Immature natural killer cell (primary cell): ENCODE results near the gene AADACL4. TPM values are rescaled to one million over a fixed set of nuclear protein-coding genes. Genes with fewer than 3 reads are reported as not detected.

Experiments used
- DNase-seq, 3 donors: peaks; one replicate each; pipeline ENCODE4 v3.0.0; 2022; ENCODE audit warnings: mixed read lengths in 1 of 3
- H3K27ac Mint-ChIP-seq, 6 donors: one replicate each; pipeline ENCODE4 v1.8.0; 2020; ENCODE audit warnings: mixed read lengths in 6 of 6, mild to moderate bottlenecking in 5 of 6, inconsistent platforms in 4 of 6, moderate library complexity in 3 of 6
- H3K27me3 Mint-ChIP-seq, 3 donors: one replicate each; pipeline ENCODE4 v1.8.0; 2020 to 2021; ENCODE audit warnings: low read depth in 3 of 3, mild to moderate bottlenecking in 3 of 3, mixed read lengths in 3 of 3, moderate library complexity in 3 of 3, inconsistent platforms in 1 of 3
- H3K36me3 Mint-ChIP-seq, 3 donors: one replicate each; pipeline ENCODE4 v1.8.0; 2020; ENCODE audit warnings: mixed read lengths in 3 of 3, inconsistent platforms in 2 of 3, mild to moderate bottlenecking in 2 of 3
- H3K4me1 Mint-ChIP-seq, 2 donors: one replicate each; pipeline ENCODE4 v1.8.0; 2020; ENCODE audit warnings: inconsistent platforms in 2 of 2, mild to moderate bottlenecking in 2 of 2, mixed read lengths in 2 of 2, moderate library complexity in 1 of 2
- H3K4me3 Mint-ChIP-seq, 5 donors: one replicate each; pipeline ENCODE4 v1.8.0; 2020; ENCODE audit warnings: mild to moderate bottlenecking in 5 of 5, mixed read lengths in 5 of 5, inconsistent platforms in 3 of 5, moderate library complexity in 3 of 5
- H3K9me3 Mint-ChIP-seq, 6 donors: one replicate each; pipeline ENCODE4 v1.8.0; 2020; ENCODE audit warnings: mild to moderate bottlenecking in 6 of 6, mixed read lengths in 6 of 6, inconsistent platforms in 4 of 6, moderate library complexity in 3 of 6
- polyA plus RNA-seq, 3 donors: library from polyadenylated mRNA; unstranded; fragments of 300-500 nt; fragmentation: Illumina TruSeq; gene quantifications; one replicate each; pipeline ENCODE4 v1.2.3, GENCODE V29; 2021

AADACL4 gene
- polyA plus RNA-seq, 3 donors from 2014 or later: not detected

DNA sequence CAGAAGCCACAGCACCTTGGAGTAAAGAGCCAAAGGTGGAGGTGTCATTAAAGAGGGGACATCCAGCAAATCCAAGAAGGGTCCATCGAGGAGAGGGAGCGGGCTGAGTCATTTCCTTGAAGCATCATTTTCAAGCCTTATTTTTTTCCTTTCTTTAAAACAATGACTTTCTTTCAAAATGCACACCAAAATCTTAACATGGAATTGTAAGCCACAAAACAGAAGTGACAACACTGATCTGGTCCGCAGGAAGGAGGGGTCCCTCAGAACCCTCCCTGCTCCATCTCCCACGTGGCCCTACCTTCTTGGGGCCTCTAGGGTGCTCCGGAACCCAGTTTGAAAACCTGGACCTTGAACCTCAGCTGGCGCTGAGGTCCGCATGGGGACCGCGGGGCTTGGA lies 40.7 kb upstream of the AADACL4 start:
- Mint-ChIP-seq H3K4me1 (peaks cover 80 to 87% of the 10 kb centered on the region in 2 donors), H3K27ac (peak overlapping the region; percentile 83 to 95 (median 88)), H3K9me3 (no peaks in the 10 kb centered on the region), H3K4me3 (peak overlapping the region; percentile 65 to 85 (median 79)), H3K27me3 (peaks cover 4 to 5% (median 4%) of the 10 kb centered on the region in 3 donors), H3K36me3 (peaks cover 4 to 6% (median 5%) of the 10 kb centered on the region in 3 donors)
- DNase-seq: no peak

DNA sequence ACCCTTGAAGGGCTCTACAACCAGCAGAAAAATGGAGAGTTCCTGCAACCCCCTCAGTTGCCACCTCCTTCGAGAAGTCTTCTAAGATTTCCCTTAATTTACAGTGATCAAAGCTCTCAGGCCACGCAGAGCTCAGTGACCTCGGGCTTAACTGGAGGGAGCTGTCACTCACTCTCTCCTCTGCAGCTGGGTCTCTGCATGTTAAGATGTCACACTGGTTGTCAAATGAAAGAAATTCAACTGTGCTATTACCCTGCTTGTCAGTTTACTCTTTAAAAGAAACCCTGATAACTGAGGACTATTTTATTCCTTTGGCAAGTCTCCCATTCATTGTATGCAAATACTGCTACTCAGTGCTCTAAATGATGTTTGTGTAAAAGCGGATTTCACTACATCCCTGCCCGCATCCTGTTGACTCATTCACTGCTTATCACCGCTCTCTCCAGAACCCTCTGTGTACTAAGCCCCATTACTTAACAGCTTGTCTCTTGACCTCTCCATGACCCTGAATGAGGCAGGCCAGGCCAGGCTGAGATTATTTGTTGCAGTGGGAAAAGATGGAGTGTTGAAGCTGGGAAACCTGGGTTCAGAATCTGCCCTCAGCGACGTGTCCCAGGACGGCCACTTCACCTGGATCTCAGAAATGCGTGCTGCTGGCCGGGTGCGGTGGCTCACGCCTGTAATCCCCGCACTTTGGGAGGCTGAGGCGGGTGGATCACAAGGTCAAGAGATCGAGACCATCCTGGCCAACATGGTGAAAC lies 39.6 kb upstream of the AADACL4 start:
- Mint-ChIP-seq H3K27ac (peak overlapping the region; percentile 83 to 95 (median 88)), H3K4me1 (peaks cover 82 to 89% of the 10 kb centered on the region in 2 donors), H3K4me3 (peak overlapping the region; percentile 65 to 85 (median 79)), H3K9me3 (no peaks in the 10 kb centered on the region), H3K27me3 (peaks cover 2 to 5% (median 4%) of the 10 kb centered on the region in 3 donors), H3K36me3 (peaks cover 4 to 6% (median 5%) of the 10 kb centered on the region in 3 donors)
- DNase-seq: peak; percentile 72 to 81 (median 75)

DNA sequence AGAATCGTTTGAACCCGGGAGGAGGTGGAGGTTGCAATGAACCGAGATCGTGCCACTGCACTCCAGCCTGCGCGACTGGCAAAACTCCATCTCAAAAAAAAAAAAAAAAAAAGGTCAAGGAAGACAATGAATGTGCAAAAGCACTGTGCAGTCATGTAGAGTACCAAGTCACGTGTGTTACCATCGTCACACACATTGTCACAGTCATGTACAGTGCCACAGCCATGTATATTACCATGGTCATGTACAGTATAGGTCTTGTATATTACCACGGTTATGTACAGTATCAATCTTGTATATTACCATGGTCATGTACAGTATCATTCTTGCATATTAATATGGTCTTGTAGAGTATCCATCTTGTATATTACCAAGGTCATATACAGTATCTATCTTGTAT lies 38.9 kb upstream of the AADACL4 start:
- Mint-ChIP-seq H3K4me1 (peaks cover 82 to 89% of the 10 kb centered on the region in 2 donors), H3K27me3 (peaks cover 2 to 5% (median 4%) of the 10 kb centered on the region in 3 donors), H3K27ac (peak overlapping the region; percentile 83 to 95 (median 88)), H3K4me3 (peak overlapping the region in 4 of 5 donors; percentile 65 to 85 (median 76)), H3K9me3 (no peaks in the 10 kb centered on the region), H3K36me3 (peaks cover 4 to 8% (median 6%) of the 10 kb centered on the region in 3 donors)
- no peak for DNase-seq

DNA sequence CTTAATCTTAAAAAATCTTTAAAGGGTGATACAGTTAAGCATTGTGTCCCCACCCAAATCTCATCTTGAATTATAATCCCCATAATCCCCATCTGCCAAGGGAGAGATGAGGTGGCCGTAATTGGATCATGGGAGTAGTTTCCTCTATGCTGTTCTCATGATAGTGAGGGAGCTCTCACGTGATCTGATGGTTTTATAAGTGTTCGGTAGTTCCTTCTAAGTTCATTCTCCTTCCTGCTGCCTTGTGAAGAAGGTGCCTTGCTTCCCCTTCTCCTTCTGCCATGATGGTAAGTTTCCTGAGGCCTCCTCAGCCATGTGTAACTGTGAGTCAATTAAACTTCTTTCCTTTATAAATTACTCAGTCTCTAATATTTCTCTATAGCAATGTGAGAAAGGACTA lies 36.6 kb upstream of the AADACL4 start:
- Mint-ChIP-seq H3K27me3 (peaks cover 0 to 5% (median 4%) of the 10 kb centered on the region in 3 donors), H3K9me3 (no peaks in the 10 kb centered on the region), H3K36me3 (peaks cover 15 to 18% (median 18%) of the 10 kb centered on the region in 3 donors), H3K4me1 (peaks cover 83 to 87% of the 10 kb centered on the region in 2 donors), H3K27ac (peak overlapping the region in 5 of 6 donors; percentile 12 to 77 (median 72)), H3K4me3 (peak overlapping the region in 1 of 5 donors; percentile 33)
- no peak for DNase-seq

DNA sequence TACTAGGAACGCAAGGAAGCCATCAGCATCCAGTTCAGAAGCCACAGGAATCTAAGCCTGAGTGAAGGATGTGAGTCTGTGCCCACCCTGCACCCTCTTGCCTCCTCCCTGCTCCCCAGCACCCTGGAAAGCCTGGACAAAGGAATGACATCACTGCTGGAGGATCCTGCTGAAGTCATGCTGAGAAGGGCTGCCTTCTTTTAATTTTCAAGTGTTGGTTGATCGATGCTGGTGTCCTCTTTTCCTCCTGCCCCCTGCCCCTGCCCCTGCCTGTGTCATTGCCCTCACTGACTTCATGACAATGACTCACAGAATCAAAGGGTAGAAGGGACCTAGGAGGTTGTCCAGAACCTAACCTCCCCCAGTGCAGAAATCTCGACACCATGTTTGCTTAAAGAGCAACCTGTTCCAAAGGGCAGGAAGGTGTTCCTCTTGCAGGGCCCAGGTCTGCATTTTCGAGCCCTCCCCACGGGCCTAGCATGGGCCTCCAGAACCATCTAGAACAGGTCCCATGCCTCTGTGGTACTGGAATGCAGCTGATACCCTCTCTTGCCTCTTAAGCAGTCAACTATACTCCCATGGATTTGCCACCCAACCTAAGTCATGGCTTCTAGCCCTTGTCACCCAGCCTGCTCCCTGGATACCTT lies 35.5 kb upstream of the AADACL4 start:
- Mint-ChIP-seq H3K27ac (peak overlapping the region; percentile 76 to 85 (median 80)), H3K36me3 (peaks cover 18 to 24% (median 21%) of the 10 kb centered on the region in 3 donors), H3K27me3 (peaks cover 0 to 5% (median 2%) of the 10 kb centered on the region in 3 donors), H3K4me1 (peaks cover 83 to 87% of the 10 kb centered on the region in 2 donors), H3K4me3 (peak overlapping the region in 1 of 5 donors; percentile 31), H3K9me3 (no peaks in the 10 kb centered on the region)
- DNase-seq: no peak

DNA sequence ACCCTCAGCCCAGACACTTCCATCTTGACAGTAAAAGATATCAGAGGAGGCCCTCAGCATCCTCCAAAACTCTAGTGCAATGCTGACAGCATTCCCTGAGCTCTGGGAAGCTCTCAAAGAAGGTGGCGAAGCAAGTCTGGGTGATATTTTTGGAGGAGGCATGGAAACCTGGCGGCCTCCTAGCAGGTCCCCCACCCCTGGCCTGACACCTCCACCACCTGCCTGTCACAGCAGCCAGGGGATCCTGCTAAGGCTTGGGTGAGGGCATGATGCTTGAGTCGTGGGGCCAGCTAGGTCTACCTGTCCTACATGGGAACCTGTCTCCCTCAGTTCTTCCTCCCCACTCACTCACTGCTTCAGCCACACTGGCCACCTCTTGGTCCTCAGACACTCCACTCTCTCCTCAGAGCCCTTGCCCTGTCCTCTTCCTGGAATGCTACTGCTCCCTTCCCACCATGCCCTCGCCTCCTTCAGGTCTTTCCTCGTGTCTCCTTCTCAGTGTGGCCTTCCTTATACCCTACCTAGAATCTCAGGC lies 34.3 kb upstream of the AADACL4 start:
- H3K27me3 Mint-ChIP-seq: peaks cover 0 to 2% (median 0%) of the 10 kb centered on the region in 3 donors
- H3K36me3 Mint-ChIP-seq: peaks cover 18 to 24% (median 21%) of the 10 kb centered on the region in 3 donors
- peak overlapping the region; percentile 67 to 91 (median 82) for H3K27ac Mint-ChIP-seq
- no peaks in the 10 kb centered on the region for H3K9me3 Mint-ChIP-seq
- DNase-seq: no peak
- peaks cover 83 to 87% of the 10 kb centered on the region in 2 donors for H3K4me1 Mint-ChIP-seq
- H3K4me3 Mint-ChIP-seq: peak overlapping the region in 3 of 5 donors; percentile 21 to 60 (median 45)

DNA sequence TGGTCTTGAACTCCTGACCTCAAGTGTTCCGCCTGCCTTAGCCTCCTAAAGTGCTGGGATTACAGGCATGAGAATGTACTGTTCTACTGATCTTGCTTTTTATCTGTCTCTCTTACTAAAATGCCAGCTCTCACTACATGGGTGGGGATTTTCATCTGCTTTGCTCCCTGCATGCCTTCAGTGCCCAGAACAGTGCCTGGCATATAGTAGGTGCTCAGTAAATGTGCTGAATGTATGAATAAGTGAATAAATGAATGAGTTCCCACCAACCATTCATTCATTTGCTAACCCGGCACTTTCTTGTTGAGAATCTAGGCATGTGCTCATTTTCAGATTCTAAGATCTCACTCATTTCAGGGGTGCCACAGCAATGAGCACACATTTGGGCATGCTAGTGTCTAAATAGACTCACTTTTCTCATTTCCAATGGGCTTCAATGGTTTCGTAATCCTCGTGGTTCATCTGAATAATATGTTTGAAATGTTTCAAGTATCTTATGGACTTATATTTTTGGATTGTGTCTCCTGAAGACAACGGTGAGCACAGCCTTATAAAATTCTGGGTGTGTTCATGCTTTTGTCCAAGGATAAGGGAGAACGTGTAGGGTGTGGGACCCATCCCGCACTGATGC lies 33.5 kb upstream of the AADACL4 start:
- H3K4me1 Mint-ChIP-seq: peaks cover 88 to 90% of the 10 kb centered on the region in 2 donors
- H3K27ac Mint-ChIP-seq: peak overlapping the region; percentile 66 to 91 (median 78)
- H3K27me3 Mint-ChIP-seq: peaks cover 0 to 3% (median 3%) of the 10 kb centered on the region in 3 donors
- peak overlapping the region in 3 of 5 donors; percentile 12 to 44 (median 38) for H3K4me3 Mint-ChIP-seq
- DNase-seq: no peak
- H3K9me3 Mint-ChIP-seq: no peaks in the 10 kb centered on the region
- H3K36me3 Mint-ChIP-seq: peaks cover 18 to 24% (median 21%) of the 10 kb centered on the region in 3 donors

DNA sequence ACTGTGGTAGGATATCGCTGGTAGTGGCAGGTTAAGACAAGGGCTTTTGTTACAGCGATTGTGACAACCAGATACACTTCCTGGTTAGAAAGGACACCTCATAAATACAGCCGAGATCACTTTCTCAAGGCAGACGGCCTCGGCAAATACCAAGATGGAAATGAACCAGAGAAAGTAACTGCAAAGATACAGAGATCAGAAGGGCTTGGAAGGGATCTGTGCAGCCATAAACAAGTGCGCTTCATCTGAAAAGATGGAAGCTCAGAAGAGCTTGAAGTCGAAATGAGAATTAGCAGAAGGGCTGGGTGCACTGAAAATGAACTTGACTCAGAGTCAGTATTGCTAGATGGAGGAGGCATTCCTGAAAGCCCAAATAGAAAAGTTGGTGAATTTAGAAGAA lies 32.9 kb upstream of the AADACL4 start:
- Mint-ChIP-seq H3K9me3 (no peaks in the 10 kb centered on the region), H3K27me3 (peaks cover 0 to 7% (median 6%) of the 10 kb centered on the region in 3 donors), H3K36me3 (peaks cover 18 to 24% (median 21%) of the 10 kb centered on the region in 3 donors), H3K27ac (peak overlapping the region; percentile 46 to 91 (median 78)), H3K4me3 (peak overlapping the region in 2 of 5 donors; percentile 12 to 44), H3K4me1 (peaks cover 92 to 94% of the 10 kb centered on the region in 2 donors)
- no peak for DNase-seq

DNA sequence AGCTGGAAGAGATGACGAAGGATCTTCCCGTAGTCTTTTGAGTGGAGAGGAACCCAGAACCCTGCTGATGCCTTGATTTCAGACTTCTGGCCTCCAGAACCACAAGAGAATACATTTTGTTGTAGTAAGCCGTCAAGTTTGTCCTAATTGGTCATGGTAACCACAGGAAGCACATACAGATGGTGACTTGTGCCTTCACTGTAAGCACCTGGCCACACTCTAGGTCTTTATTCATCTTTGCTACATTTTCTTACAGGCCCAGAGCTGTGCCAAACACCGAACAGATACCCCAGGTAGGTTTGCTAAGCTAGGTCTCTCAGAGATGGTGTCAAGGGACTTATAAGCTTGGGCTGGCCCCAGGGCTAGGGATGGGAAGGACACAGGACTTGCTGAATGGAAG lies 30.7 kb upstream of the AADACL4 start:
- no peak for DNase-seq
- Mint-ChIP-seq H3K9me3 (no peaks in the 10 kb centered on the region), H3K27me3 (peaks cover 12 to 25% (median 20%) of the 10 kb centered on the region in 3 donors), H3K36me3 (peaks cover 16 to 18% (median 18%) of the 10 kb centered on the region in 3 donors), H3K4me3 (peak overlapping the region; percentile 47 to 99 (median 99)), H3K27ac (peak overlapping the region in 5 of 6 donors; percentile 42 to 98 (median 84)), H3K4me1 (peaks cover 79 to 84% of the 10 kb centered on the region in 2 donors)

DNA sequence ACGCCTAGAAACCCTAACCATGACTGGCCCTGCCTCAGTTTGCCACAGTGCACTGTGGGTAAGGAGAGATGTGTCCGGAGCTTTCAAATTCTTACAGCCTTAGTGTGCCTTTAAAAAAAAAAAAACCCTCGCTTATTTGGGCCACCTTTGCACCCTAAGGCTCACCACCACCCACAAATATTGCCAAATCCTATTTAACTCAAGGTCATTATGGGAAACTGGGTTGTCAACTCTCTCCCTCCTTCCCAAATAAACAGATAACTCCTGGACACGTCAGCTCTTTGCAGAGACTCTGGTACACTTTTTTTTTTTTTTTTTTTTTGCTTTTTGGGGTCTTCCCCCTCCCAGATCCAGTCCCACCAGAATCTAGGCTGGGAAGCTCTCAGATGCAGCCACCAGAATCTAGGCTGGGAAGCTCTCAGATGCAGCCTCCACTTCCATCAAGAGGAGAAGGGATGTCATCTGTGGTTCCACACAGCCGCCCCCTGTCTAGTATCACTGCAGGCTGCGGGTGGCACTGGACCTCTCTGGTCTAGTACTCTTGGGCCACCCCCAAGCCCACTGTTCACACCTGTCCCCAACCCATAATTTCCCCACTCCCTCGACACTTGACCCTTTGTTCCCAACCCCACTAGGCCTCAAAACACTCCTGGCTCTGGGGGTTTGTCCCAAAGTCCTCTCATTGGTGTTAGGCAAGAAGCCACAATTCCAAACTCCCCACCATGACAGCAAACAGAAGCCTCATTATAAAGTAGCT lies 29.3 kb upstream of the AADACL4 start:
- peaks cover 76 to 83% of the 10 kb centered on the region in 2 donors for H3K4me1 Mint-ChIP-seq
- H3K27ac Mint-ChIP-seq: peak overlapping the region; percentile 81 to 98 (median 92)
- no peak for DNase-seq
- no peaks in the 10 kb centered on the region for H3K9me3 Mint-ChIP-seq
- peaks cover 20 to 33% (median 28%) of the 10 kb centered on the region in 3 donors for H3K27me3 Mint-ChIP-seq
- H3K4me3 Mint-ChIP-seq: peak overlapping the region; percentile 97 to 100 (median 99)
- H3K36me3 Mint-ChIP-seq: peaks cover 15 to 18% (median 18%) of the 10 kb centered on the region in 3 donors

DNA sequence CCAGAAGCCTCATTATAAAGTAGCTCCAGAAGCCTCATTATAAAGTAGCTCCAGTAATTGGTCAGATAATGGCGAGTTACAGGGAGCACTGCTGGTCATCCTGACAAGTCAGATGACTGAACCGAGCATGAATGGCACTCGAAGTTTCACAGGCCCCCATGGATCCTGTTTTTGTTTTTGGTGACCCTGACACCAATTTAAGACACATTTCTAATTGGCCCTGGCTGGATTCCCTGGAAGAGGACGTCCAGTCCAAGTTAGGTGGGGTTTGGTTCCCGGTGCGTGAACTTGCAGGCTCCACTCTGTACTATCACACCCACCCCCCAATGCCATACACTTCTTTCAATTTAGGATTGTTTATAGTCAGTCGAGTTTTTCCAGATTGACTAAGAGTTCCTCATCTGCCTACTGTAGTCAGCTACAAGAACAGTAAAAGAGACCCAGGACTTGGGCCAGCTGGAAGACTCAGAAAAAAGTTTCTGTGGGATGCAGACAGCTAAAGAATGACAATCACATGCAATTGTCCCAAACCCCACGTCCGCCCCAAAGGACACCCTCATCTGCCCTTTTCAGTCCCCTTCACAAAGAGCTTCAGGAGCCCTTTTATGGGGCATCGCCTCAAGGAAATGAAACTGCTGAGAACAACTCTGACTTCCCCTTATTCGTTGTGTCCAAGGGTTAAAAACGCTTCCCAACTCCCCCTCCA lies 28.6 kb upstream of the AADACL4 start:
- Mint-ChIP-seq H3K9me3 (no peaks in the 10 kb centered on the region), H3K27me3 (peaks cover 20 to 35% (median 32%) of the 10 kb centered on the region in 3 donors)

More for the DNA sequence above, 28.6 kb upstream of the AADACL4 start:
- Mint-ChIP-seq H3K4me1 (peaks cover 77 to 83% of the 10 kb centered on the region in 2 donors), H3K4me3 (peak overlapping the region; percentile 97 to 100 (median 99)), H3K36me3 (peaks cover 13 to 18% (median 18%) of the 10 kb centered on the region in 3 donors), H3K27ac (peak overlapping the region; percentile 81 to 98 (median 92))
- DNase-seq: no peak
